A673 (cell line): ENCODE data around the gene RIC1. TPM values are rescaled to one million over a fixed set of nuclear protein-coding genes. Genes with fewer than 3 reads are reported as not detected.
"Not testable (repeated sequence)": the region's sequence is repeated elsewhere in the genome, so short reads cannot be mapped to it uniquely, and the experiment has no call there.

Experiments
- BruUV-seq: library from RNA; stranded (reverse); fragments of 400-500 nt; replicated peaks from 2 replicates; lab custom pipeline; 2021; lab: Mats Ljungman, UMichigan
- CTCF ChIA-PET: fragments of 300-600 bp; sonication (Branson Sonifier 250); formaldehyde crosslinking; loops from one replicate; lab custom pipeline; 2022; ENCODE audit warnings: antibody characterized with exemption; lab: Charles Lee
- POLR2A ChIA-PET: fragments of 300-600 bp; sonication (Branson Sonifier 250); formaldehyde crosslinking; loops from one replicate; lab custom pipeline; 2022; ENCODE audit warnings: antibody characterized with exemption; ENCODE audit not compliant: low non-redundant PET; lab: Charles Lee
- DNase-seq: peaks from one replicate; pipeline ENCODE4 v3.0.0-alpha.2; 2015; ENCODE audit warnings: low spot score
- H3K27ac ChIP-seq: fragments of 200-600 bp; sonication (generic); 2 replicates; pipeline ENCODE4 v1.5.1; 2016; ENCODE audit warnings: mixed run types, low read depth, mild to moderate bottlenecking, mixed read lengths, antibody characterized with exemption, low read length; ENCODE audit not compliant: poor library complexity, severe bottlenecking
- H3K27me3 ChIP-seq: fragments of 200-600 bp; sonication (generic); replicated peaks from 2 replicates; pipeline ENCODE4 v1.6.1; 2017; ENCODE audit warnings: mixed run types, low read depth, mild to moderate bottlenecking, mixed read lengths, antibody characterized with exemption, low read length; ENCODE audit not compliant: insufficient read depth, poor library complexity
- H3K36me3 ChIP-seq: fragments of 200-600 bp; sonication (generic); 2 replicates; pipeline ENCODE4 v1.6.1; 2016; ENCODE audit warnings: mixed run types, mild to moderate bottlenecking, mixed read lengths, antibody characterized with exemption, low read length; ENCODE audit not compliant: insufficient read depth, poor library complexity, severe bottlenecking
- H3K4me1 ChIP-seq: fragments of 200-600 bp; sonication (generic); 2 replicates; pipeline ENCODE4 v1.6.1; 2017; ENCODE audit warnings: mixed run types, mild to moderate bottlenecking, mixed read lengths, antibody characterized with exemption, low read length; ENCODE audit not compliant: insufficient read depth, poor library complexity, severe bottlenecking
- H3K4me3 ChIP-seq: fragments of 200-600 bp; sonication (generic); 2 replicates; pipeline ENCODE4 v1.5.1; 2016; ENCODE audit warnings: low read depth, mixed run types, mild to moderate bottlenecking, mixed read lengths, low read length; ENCODE audit not compliant: poor library complexity, severe bottlenecking
- H3K9me3 ChIP-seq: fragments of 200-600 bp; sonication (generic); 2 replicates; pipeline ENCODE4 v1.6.1; 2016; ENCODE audit warnings: mixed run types, low read depth, mild to moderate bottlenecking, mixed read lengths, antibody characterized with exemption, low read length; ENCODE audit not compliant: poor library complexity, severe bottlenecking
- CTCF ChIP-seq: fragments of 300-800, 200-600 bp; sonication (generic); conservative IDR thresholded peaks from 2 replicates; pipeline ENCODE4 v1.5.1; 2017; ENCODE audit warnings: low read depth, mild to moderate bottlenecking, antibody characterized with exemption, low read length, moderate library complexity, mixed read lengths
- EZH2 ChIP-seq: fragments of 200-600 bp; sonication (generic); IDR thresholded peaks from 2 replicates; pipeline ENCODE4 v1.6.1; 2017; ENCODE audit warnings: borderline replicate concordance, low read depth, mild to moderate bottlenecking, mixed read lengths, antibody characterized with exemption, low read length; ENCODE audit not compliant: poor library complexity, severe bottlenecking
- intact Hi-C: fragments of 100-400 bp; cut with micrococcal nuclease; formaldehyde crosslinking; loops from one replicate; pipeline ENCODE4 v1.10.0; 2022; ENCODE audit not compliant: unreplicated experiment
- total RNA-seq: library from RNA; stranded (reverse); gene quantifications from 2 replicates; pipeline ENCODE4 v1.2.3, GENCODE V29; 2021

The RIC1 gene
- total RNA-seq, 1 experiment from 2014 or later: 23.3 TPM

- no peaks in the 10 kb centered on the region for H3K9me3 ChIP-seq
- no peak for DNase-seq
- intact Hi-C loops: loop anchor here (2.0 kb wide), 1 partner anchor 256 kb away; no protein-coding TSS in a partner anchor
- H3K27ac ChIP-seq: no peak overlapping the region
- no peaks in the 10 kb centered on the region for H3K27me3 ChIP-seq
- CTCF ChIA-PET: interaction anchor here (1.0 kb wide), 2 partner anchors 34 to 256 kb away, joined by 3 to 7 read pairs; partner anchors contain the start of gene ERMP1
- H3K4me3 ChIP-seq: no peak overlapping the region
- BruUV-seq: no TSS peak
- H3K4me1 ChIP-seq: no peaks in the 10 kb centered on the region
- no peaks in the 10 kb centered on the region for H3K36me3 ChIP-seq
- POLR2A ChIA-PET: no interaction called here
- TF ChIP-seq EZH2 (no peak), CTCF (no peak)
These were observed 169.7 kb downstream of the RIC1 start for GRCh38 chr9:5798581-5798980.

- peak; percentile 78 for TF ChIP-seq CTCF
- TF ChIP-seq EZH2: no peak
- peak; percentile 59 for DNase-seq
- no TSS peak for BruUV-seq
- H3K36me3 ChIP-seq: no peaks in the 10 kb centered on the region
- CTCF ChIA-PET: interaction anchor here (0.6 to 1.0 kb wide), 3 partner anchors 34 to 255 kb away, joined by 3 to 7 read pairs (median 3); partner anchors contain the start of gene ERMP1
- no peaks in the 10 kb centered on the region for H3K27me3 ChIP-seq
- H3K27ac ChIP-seq: no peak overlapping the region
- no peaks in the 10 kb centered on the region for H3K9me3 ChIP-seq
- POLR2A ChIA-PET: no interaction called here
- no peaks in the 10 kb centered on the region for H3K4me1 ChIP-seq
- intact Hi-C loops: loop anchor here (2.0 kb wide), 1 partner anchor 255 kb away; no protein-coding TSS in a partner anchor
- no peak overlapping the region for H3K4me3 ChIP-seq
These were observed 170.4 kb downstream of the RIC1 start for GRCh38 chr9:5799314-5799713.

GRCh38 chr9:5800378-5800777 is 171.5 kb downstream of the RIC1 start:
- H3K4me3 ChIP-seq, BruUV-seq, CTCF ChIA-PET, H3K27me3 ChIP-seq, H3K27ac ChIP-seq, DNase-seq, H3K9me3 ChIP-seq, H3K4me1 ChIP-seq, intact Hi-C loops, H3K36me3 ChIP-seq, POLR2A ChIA-PET: not testable (repeated sequence)
